Activated CD4-positive, alpha-beta T cell treated with anti-CD3 and anti-CD28 coated beads for 36 hours (primary cell): Measurements from ENCODE around the gene CISH. TPM values are rescaled to one million over a fixed set of nuclear protein-coding genes. Genes with fewer than 3 reads are reported as not detected.

Experiments used
- ATAC-seq: fragments of 200-7000 bp; cut with Tn5 transposase; one replicate; pipeline ENCODE4 v1.10.0; 2021; ENCODE audit warnings: mild to moderate bottlenecking, moderate library complexity
- CTCF ChIA-PET: fragments of 350-600 bp; sonication (Branson Sonifier 250); formaldehyde crosslinking; loops from one replicate; lab custom pipeline; 2021; ENCODE audit warnings: antibody characterized with exemption; lab: Charles Lee
- POLR2A ChIA-PET: fragments of 350-600 bp; sonication (Branson Sonifier 250); formaldehyde crosslinking; loops from one replicate; lab custom pipeline; 2021; ENCODE audit warnings: antibody characterized with exemption, inconsistent platforms; lab: Charles Lee
- DNase-seq: peaks from one replicate; pipeline ENCODE4 v3.0.0-alpha.2; 2020
- H3K27ac Mint-ChIP-seq: one replicate; pipeline ENCODE4 v1.8.0; 2021; ENCODE audit warnings: mixed read lengths
- H3K27me3 Mint-ChIP-seq: one replicate; pipeline ENCODE4 v1.8.0; 2021; ENCODE audit warnings: mixed read lengths
- H3K36me3 Mint-ChIP-seq: one replicate; pipeline ENCODE4 v1.8.0; 2021; ENCODE audit warnings: low read depth, mixed read lengths
- H3K4me1 Mint-ChIP-seq: one replicate; pipeline ENCODE4 v1.8.0; 2021; ENCODE audit warnings: mixed read lengths
- H3K4me3 Mint-ChIP-seq: one replicate; pipeline ENCODE4 v1.8.0; 2021; ENCODE audit warnings: mild to moderate bottlenecking, moderate library complexity, mixed read lengths
- H3K9me3 Mint-ChIP-seq: one replicate; pipeline ENCODE4 v1.8.0; 2021; ENCODE audit warnings: low read depth, mixed read lengths
- intact Hi-C, 2 experiments: fragments of 100-400 bp; cut with DNase I in 1 of 2; cut with micrococcal nuclease in 1 of 2; formaldehyde crosslinking; loops; one replicate each; pipeline versions ENCODE4 v1.14.2 to v1.15.1; 2022 to 2024; cut with DNase I, micrococcal nuclease
- total RNA-seq, 2 experiments: library from RNA; stranded (reverse); gene quantifications; one replicate each; pipeline ENCODE4 v1.2.3, GENCODE V29; 2021

Gene CISH
- total RNA-seq, 2 experiments from 2014 or later, result 265 to 269 TPM

DNA sequence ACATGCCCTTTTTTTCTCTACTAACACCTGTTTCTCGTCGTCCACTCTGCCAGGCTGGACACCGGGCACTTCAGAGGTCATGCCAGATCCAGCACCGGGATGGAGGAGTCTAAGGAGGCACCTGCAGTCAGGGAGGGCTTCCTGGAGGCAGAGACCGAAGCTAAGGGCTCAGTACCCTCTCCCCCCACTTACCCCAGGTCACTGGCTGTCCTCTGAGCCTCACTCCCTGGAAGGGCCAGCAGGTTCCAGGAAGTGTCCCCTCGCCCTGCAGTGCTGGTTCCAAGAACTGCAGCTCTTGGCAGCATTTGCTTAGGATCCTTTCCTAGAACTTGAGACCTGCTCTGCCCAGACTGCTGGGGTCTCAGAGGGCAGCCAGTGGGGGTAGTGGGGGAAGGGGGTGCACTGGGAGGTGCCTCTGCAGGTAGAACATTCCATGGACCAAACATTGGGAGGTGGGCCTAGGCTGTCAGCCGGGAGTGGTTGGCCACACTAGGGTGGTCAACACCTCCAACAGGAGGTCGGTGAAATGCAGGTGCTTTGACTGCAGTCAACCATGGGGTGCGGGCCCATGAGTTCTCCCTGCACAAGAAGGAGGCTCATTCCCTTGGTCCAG, 11.3 kb downstream of the CISH start:
- Mint-ChIP-seq H3K4me3 (peak overlapping the region; percentile 96), H3K36me3 (peaks cover 59% of the 10 kb centered on the region), H3K27ac (peak overlapping the region; percentile 100), H3K4me1 (peaks cover 81% of the 10 kb centered on the region), H3K27me3 (no peaks in the 10 kb centered on the region), H3K9me3 (no peaks in the 10 kb centered on the region)
- DNase-seq (no peak), ATAC-seq (no peak)
- intact Hi-C loops, result no loop called here
- POLR2A ChIA-PET, result interaction anchor here (1.0 to 9.4 kb wide), 4 partner anchors 11 to 899 kb away, joined by 5 to 585 read pairs (median 196); partner anchors contain the start of genes C3orf18, CISH, DCAF1 and HEMK1
- CTCF ChIA-PET, result interaction anchor here (6.0 to 25.3 kb wide), 3 partner anchors 10 to 26 kb away, joined by 92 to 647 read pairs (median 339); partner anchors contain the start of genes C3orf18, CISH, HEMK1 and MAPKAPK3

DNA sequence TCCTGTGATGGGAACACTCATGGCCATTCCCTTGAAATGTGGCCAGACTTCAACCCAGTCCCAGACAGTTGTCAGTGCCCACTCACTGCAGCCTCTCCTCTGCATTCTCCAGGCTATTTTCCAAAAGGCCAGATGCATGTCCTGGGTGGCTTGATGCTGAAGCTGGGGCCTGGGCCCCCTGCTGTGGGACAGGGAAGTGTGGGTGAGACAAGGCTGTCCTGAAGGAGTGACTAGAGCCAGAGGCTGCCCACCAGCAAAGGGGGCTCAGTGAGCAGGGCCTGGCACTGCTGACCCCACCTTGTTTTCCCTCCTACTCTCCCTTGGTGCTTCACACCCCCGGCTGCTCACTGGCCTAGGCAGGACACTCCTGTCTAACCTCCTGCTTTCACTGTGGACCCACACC, 11.9 kb downstream of the CISH start:
- ATAC-seq (no peak), DNase-seq (no peak)
- CTCF ChIA-PET, result interaction anchor here (6.0 to 25.3 kb wide), 3 partner anchors 10 to 25 kb away, joined by 92 to 647 read pairs (median 339); partner anchors contain the start of genes C3orf18, CISH, HEMK1 and MAPKAPK3
- Mint-ChIP-seq H3K36me3 (peaks cover 59% of the 10 kb centered on the region), H3K27ac (peak overlapping the region; percentile 100), H3K4me3 (peak overlapping the region; percentile 96), H3K9me3 (no peaks in the 10 kb centered on the region), H3K4me1 (peaks cover 80% of the 10 kb centered on the region), H3K27me3 (no peaks in the 10 kb centered on the region)
- intact Hi-C loops, result no loop called here
- POLR2A ChIA-PET, result interaction anchor here (4.2 to 9.4 kb wide), 3 partner anchors 11 to 28 kb away, joined by 180 to 585 read pairs (median 213); partner anchors contain the start of genes C3orf18, CISH and HEMK1

DNA sequence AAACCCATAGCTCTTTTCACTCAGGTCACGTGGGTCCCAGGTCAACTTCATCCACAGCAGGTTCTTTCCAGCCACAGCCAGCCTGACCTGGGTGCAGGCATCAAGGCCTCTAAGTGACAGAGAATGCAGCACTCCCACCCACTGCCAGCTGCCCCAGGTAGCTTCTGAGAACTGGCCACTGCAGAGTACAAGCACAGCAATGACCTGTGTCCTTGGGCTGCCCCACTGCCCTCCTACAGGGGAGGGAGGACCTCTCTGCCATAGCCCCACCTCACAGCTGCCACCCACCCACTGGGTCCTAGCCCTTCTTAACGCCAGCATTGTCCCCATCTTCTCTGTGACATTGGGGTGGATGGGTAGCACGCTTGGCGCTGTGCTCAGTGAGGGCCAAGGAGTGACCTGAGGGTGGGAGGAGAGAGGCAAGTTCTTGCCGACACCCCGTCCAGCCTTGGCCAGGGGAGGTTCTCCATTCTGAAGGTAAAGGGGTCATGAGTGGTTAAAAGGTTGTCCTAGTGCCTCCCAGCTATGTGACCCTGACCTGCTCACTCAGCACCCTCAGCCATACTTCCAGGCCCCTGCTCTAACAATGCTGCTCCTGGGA, 12.4 kb downstream of the CISH start:
- Mint-ChIP-seq H3K27ac (peak overlapping the region; percentile 100), H3K36me3 (peaks cover 59% of the 10 kb centered on the region), H3K9me3 (no peaks in the 10 kb centered on the region), H3K27me3 (no peaks in the 10 kb centered on the region), H3K4me3 (peak overlapping the region; percentile 96), H3K4me1 (peaks cover 80% of the 10 kb centered on the region)
- POLR2A ChIA-PET, result interaction anchor here (1.3 to 9.4 kb wide), 3 partner anchors 10 to 27 kb away, joined by 12 to 585 read pairs (median 213); partner anchors contain the start of genes C3orf18, CISH and HEMK1
- intact Hi-C loops, result no loop called here
- CTCF ChIA-PET, result interaction anchor here (6.0 to 25.3 kb wide), 3 partner anchors 9 to 25 kb away, joined by 92 to 647 read pairs (median 339); partner anchors contain the start of genes C3orf18, CISH, HEMK1 and MAPKAPK3
- no peak for DNase-seq
- no peak for ATAC-seq

DNA sequence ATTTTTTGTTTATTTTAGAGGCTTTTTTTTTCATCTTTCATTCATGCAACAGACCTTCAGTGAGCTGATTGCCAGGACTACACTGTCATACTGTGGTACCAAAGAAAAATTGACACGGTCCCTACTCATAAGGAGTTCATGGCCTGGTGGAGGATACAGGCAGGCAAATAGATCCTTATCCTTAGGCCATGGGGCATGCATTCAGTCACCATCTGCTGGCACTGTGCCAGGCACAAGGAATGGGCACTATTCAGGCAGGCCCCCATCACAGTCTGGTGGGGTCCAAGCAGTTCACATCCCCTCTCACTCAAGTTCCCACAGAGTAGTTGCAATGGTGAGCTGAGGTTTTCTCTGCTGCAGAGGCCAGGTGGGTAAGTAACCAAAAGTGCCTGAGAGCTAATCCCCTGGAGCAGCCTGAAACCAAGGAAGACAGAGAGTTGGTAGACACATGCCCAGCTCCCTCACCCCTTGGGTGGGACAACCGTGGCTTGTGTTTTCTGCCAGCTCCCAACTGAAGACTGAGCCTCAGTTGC, 17.3 kb downstream of the CISH start:
- H3K36me3 Mint-ChIP-seq, result peaks cover 45% of the 10 kb centered on the region
- ATAC-seq, result no peak
- H3K27me3 Mint-ChIP-seq, result no peaks in the 10 kb centered on the region
- H3K4me3 Mint-ChIP-seq, result no peak overlapping the region
- peaks cover 77% of the 10 kb centered on the region for H3K4me1 Mint-ChIP-seq
- H3K9me3 Mint-ChIP-seq, result no peaks in the 10 kb centered on the region
- ChIA-PET CTCF (interaction anchor here (1.5 to 10.4 kb wide), 2 partner anchors 14 to 22 kb away, joined by 4 to 339 read pairs; partner anchors contain the start of genes CISH and MAPKAPK3), POLR2A (interaction anchor here (9.2 kb wide), 1 partner anchor 16 kb away, joined by 228 read pairs; the partner anchor contains the start of gene CISH)
- DNase-seq, result peak; percentile 25
- intact Hi-C loops, result no loop called here
- peak overlapping the region; percentile 100 for H3K27ac Mint-ChIP-seq

DNA sequence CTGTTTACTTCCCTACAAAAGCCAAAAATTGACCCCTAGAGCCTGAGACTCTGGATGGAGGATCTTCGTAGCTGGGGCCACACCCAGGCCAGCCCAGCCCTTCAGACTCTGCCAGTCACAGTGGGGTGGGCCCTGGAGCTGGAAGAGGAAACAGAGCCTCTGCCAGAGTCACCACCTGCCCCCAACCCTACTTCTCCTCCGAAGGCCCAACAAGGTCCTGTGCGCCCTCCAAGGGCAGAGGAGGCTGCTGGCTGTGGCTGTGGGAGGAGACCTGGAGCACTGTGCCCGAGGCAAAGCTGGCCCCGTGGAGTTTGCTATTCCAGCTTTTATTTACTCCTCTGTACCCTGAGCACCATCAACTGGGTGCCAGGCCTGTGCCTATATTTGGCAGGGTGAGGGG, 19.0 kb downstream of the CISH start:
- Mint-ChIP-seq H3K9me3 (no peaks in the 10 kb centered on the region), H3K4me1 (peaks cover 79% of the 10 kb centered on the region), H3K36me3 (peaks cover 49% of the 10 kb centered on the region), H3K27me3 (no peaks in the 10 kb centered on the region), H3K27ac (peak overlapping the region; percentile 100), H3K4me3 (peak overlapping the region; percentile 64)
- DNase-seq (peak; percentile 47), ATAC-seq (no peak)
- ChIA-PET CTCF (interaction anchor here (0.6 to 10.4 kb wide), 6 partner anchors 15 to 271 kb away, joined by 3 to 339 read pairs (median 4); partner anchors contain the start of genes C3orf18, CISH, HEMK1 and MAPKAPK3), POLR2A (interaction anchor here (0.6 to 9.2 kb wide), 5 partner anchors 10 to 1674 kb away, joined by 3 to 585 read pairs (median 228); partner anchors contain the start of genes ARIH2, CISH and HEMK1)
- intact Hi-C loops, result no loop called here

DNA sequence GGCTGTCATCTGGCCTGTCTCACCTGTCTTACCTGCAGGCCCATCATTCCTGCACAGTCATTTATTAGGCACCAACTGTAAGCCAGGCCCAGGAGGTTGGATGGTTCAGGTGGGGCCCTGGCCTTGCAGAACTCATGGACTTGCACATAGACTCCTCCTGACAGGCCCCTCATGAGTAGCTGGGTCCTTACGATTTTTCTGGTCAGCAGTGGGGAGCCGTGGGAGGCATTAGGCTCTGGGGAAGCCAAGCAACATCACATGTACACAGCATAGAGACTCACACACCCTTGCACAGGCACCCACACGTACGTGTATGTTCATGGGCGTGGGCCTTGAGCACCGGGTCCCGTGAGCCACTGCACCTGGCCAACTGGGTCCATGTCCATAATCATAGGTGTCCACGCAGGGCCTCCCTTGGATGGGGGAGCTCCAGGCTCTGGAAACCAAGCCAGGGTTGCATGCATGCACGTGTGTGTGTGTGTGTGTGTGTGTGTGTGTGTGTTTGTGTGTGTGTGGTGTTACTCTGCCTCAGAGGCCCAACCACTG, 20.3 kb downstream of the CISH start:
- intact Hi-C loops, result no loop called here
- CTCF ChIA-PET, result interaction anchor here (0.7 to 10.4 kb wide), 5 partner anchors 17 to 84 kb away, joined by 3 to 339 read pairs (median 4); partner anchors contain the start of genes C3orf18, CISH, HEMK1 and MAPKAPK3
- Mint-ChIP-seq H3K36me3 (peaks cover 52% of the 10 kb centered on the region), H3K4me3 (peak overlapping the region; percentile 57), H3K4me1 (peaks cover 92% of the 10 kb centered on the region), H3K27me3 (no peaks in the 10 kb centered on the region), H3K27ac (peak overlapping the region; percentile 100), H3K9me3 (no peaks in the 10 kb centered on the region)
- ATAC-seq (peak; percentile 10), DNase-seq (peak; percentile 63)
- POLR2A ChIA-PET, result interaction anchor here (0.9 to 9.2 kb wide), 9 partner anchors 11 to 1687 kb away, joined by 3 to 585 read pairs (median 4); partner anchors contain the start of genes C3orf18, CISH, DCAF1 and HEMK1

DNA sequence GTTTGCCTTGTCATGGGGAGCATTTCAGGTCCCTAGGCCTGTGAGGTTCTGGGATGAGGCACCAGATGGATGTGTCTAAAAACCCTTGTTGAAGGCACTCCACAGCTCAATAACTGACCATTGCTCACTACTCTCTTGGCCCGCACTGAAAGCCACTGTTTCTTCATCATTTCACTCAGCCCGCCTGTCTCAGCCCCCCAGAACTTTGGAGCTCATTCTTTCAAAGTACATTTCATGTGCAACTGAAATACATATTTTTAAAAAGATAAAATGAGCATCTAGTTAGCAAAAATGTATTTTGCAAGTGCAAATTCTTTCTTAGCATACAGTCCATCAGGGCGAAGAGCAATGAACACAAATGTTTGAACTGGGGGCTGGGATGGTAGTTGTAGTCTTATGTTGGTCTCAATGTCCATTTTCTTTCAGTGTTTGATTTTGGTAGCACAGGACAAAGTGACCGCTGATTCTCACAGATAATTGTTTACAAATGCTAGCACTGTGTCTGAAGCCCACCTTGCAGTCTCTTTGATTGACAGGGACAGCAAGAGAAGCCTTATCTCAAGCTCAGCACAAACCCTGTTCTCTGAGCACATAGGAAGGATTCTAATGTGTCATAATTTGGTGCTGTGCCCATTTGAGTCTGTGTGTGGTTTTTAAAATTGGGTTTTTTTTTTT, 22.7 kb downstream of the CISH start:
- peaks cover 95% of the 10 kb centered on the region for H3K4me1 Mint-ChIP-seq
- intact Hi-C loops, result loop anchor here (1.0 kb wide), 1 partner anchor 16 kb away; no protein-coding TSS in a partner anchor
- POLR2A ChIA-PET, result interaction anchor here (0.6 to 9.2 kb wide), 9 partner anchors 13 to 1566 kb away, joined by 3 to 585 read pairs (median 4); partner anchors contain the start of genes C3orf18, CISH, HEMK1 and MAPKAPK3
- peaks cover 52% of the 10 kb centered on the region for H3K36me3 Mint-ChIP-seq
- H3K9me3 Mint-ChIP-seq, result no peaks in the 10 kb centered on the region
- no peak for DNase-seq
- no peak for ATAC-seq
- no peaks in the 10 kb centered on the region for H3K27me3 Mint-ChIP-seq
- CTCF ChIA-PET, result interaction anchor here (0.6 to 10.4 kb wide), 4 partner anchors 18 to 86 kb away, joined by 4 to 339 read pairs (median 95); partner anchors contain the start of genes C3orf18, CISH, DOCK3 and HEMK1
- H3K27ac Mint-ChIP-seq, result peak overlapping the region; percentile 100
- peak overlapping the region; percentile 42 for H3K4me3 Mint-ChIP-seq

DNA sequence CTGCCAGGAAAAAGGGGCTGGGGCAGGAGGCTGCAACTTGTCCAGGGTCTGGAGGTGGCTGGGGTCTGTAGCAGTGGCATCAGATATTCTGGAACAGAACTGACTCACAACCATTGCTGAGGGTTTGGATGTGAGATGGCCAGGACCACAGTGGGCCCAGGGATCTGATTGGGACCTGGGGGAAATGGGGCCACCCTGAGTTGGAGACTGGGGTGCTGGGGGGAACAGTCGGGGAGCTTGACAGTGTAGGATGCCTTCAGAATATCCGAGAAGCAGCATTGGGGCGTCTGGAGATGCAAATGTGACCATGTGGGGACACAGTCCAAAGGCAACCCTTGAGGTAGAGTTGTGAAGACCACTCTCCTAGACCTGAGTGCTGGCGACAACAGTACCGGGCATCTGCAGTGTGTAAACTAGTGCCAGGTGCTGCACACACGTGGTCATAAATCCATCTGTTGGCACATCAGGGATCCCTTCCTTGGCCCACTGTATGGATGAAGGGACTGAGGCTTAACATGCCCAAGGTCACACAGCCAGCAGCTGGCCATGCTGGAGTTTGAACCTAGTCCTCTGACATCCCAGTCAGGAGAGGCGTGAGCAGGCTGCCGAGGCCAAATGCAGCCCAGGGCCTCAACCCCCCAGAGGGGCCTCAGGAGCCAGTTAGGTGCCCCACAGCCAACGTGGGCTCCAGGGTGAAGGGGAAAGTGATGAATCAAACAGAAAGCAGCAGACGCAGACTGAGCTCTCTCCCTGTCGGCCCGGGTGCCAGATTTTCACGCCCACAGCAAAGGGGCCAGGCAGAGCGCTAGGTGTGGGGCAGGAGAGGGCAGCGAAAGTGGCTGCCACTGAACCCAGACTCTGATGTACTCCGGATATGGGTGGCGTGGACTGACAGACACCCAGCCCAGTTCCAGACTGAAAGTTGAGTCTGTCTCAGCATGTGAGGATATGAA, 23.5 kb downstream of the CISH start:
- ATAC-seq (peak; percentile 49), DNase-seq (peak; percentile 94)
- Mint-ChIP-seq H3K9me3 (no peaks in the 10 kb centered on the region), H3K4me1 (peaks cover 95% of the 10 kb centered on the region), H3K27me3 (no peaks in the 10 kb centered on the region), H3K36me3 (peaks cover 54% of the 10 kb centered on the region), H3K27ac (peak overlapping the region; percentile 100), H3K4me3 (peak overlapping the region; percentile 42)
- intact Hi-C loops, result loop anchor here (1.0 kb wide), 1 partner anchor 15 kb away; no protein-coding TSS in a partner anchor
- CTCF ChIA-PET, result interaction anchor here (0.6 to 10.4 kb wide), 7 partner anchors 17 to 160 kb away, joined by 3 to 339 read pairs (median 5); partner anchors contain the start of genes C3orf18, CISH, DOCK3 and HEMK1
- POLR2A ChIA-PET, result interaction anchor here (0.6 to 9.2 kb wide), 9 partner anchors 14 to 1567 kb away, joined by 3 to 585 read pairs (median 4); partner anchors contain the start of genes C3orf18, CISH, HEMK1 and MAPKAPK3

DNA sequence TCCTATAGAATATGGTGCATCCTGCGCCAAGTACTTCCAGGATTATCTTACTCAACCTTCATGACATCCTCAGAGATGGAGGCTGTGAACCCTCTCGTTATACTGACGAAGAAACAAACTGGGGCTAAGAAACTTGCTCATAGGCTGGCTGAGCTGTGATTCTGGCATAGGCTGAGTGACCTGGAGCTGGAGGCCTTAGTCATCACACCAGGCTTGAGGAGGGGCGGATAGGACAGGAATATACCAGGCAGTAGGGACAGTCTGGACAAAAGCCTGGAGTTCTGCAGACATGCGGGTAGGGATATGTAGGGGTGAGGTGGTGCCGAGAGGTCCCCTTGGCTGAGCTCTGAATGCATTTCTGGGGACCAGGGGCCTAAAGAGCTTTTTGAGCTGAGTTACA, 24.2 kb downstream of the CISH start:
- peak overlapping the region; percentile 100 for H3K27ac Mint-ChIP-seq
- POLR2A ChIA-PET, result interaction anchor here (0.9 to 9.2 kb wide), 5 partner anchors 14 to 28 kb away, joined by 4 to 585 read pairs (median 228); partner anchors contain the start of genes C3orf18, CISH and HEMK1
- peaks cover 56% of the 10 kb centered on the region for H3K36me3 Mint-ChIP-seq
- intact Hi-C loops, result no loop called here
- H3K27me3 Mint-ChIP-seq, result no peaks in the 10 kb centered on the region
- no peaks in the 10 kb centered on the region for H3K9me3 Mint-ChIP-seq
- CTCF ChIA-PET, result interaction anchor here (0.6 to 10.4 kb wide), 6 partner anchors 16 to 159 kb away, joined by 3 to 339 read pairs (median 5); partner anchors contain the start of genes C3orf18, CISH, HEMK1 and MAPKAPK3
- H3K4me3 Mint-ChIP-seq, result peak overlapping the region; percentile 42
- DNase-seq, result peak; percentile 24
- peaks cover 92% of the 10 kb centered on the region for H3K4me1 Mint-ChIP-seq
- ATAC-seq, result no peak
